Measurements from ENCODE around the gene DICER1. TPM values are rescaled to one million over a fixed set of nuclear protein-coding genes. Genes with fewer than 3 reads are reported as not detected.

Gene DICER1
- total and polyA plus RNA-seq, 8 donors: 5.7 to 37.8 (median 24.6) TPM

- intact Hi-C loops (cut with DNase I): no loop called here
- no peak for TF ChIP-seq CTCF (IDR thresholded peaks at IDR 0.05)
- no peaks in the 10 kb centered on the region for H3K9me3 ChIP-seq
- H3K27me3 ChIP-seq: no peaks in the 10 kb centered on the region
- H3K4me3 ChIP-seq: no peak overlapping the region
- no peaks in the 10 kb centered on the region for H3K4me1 ChIP-seq
- H3K36me3 ChIP-seq: no peaks in the 10 kb centered on the region
- H3K27ac ChIP-seq: no peak overlapping the region
- ATAC-seq (no peak), DNase-seq (no peak), FAIRE-seq (no peak)
- WGBS, 2 donors: 93 to 95% methylated on average over 6 of the region's 6 CpGs
Observed at GRCh38 chr14:95064256-95064655, 93.1 kb downstream of the DICER1 start.

- Histone ChIP-seq H3K9me3 (no peaks in the 10 kb centered on the region), H3K4me3 (no peak overlapping the region), H3K4me1 (no peaks in the 10 kb centered on the region), H3K27me3 (no peaks in the 10 kb centered on the region), H3K36me3 (no peaks in the 10 kb centered on the region), H3K27ac (no peak overlapping the region)
- no peak for ATAC-seq
- FAIRE-seq: no peak
- intact Hi-C loops (cut with DNase I): no loop called here
- TF ChIP-seq CTCF (IDR thresholded peaks at IDR 0.05): no peak
- DNase-seq: no peak
- 74% methylated on average over 5 of the region's 5 CpGs for WGBS, 2 donors
Observed at GRCh38 chr14:95063391-95063790, 93.9 kb downstream of the DICER1 start.

- FAIRE-seq (no peak), DNase-seq (no peak), ATAC-seq (no peak)
- H3K9me3 ChIP-seq: no peaks in the 10 kb centered on the region
- H3K4me3 ChIP-seq: no peak overlapping the region
- H3K27me3 ChIP-seq: no peaks in the 10 kb centered on the region
- H3K4me1 ChIP-seq: no peaks in the 10 kb centered on the region
- TF ChIP-seq CTCF (IDR thresholded peaks at IDR 0.05): no peak
- no peak overlapping the region for H3K27ac ChIP-seq
- intact Hi-C loops (cut with DNase I): no loop called here
- WGBS, 2 donors: 75 to 92% methylated on average over 5 of the region's 5 CpGs
- H3K36me3 ChIP-seq: no peaks in the 10 kb centered on the region
Observed at GRCh38 chr14:95062946-95063345, 94.4 kb downstream of the DICER1 start.

- no peak overlapping the region for H3K27ac ChIP-seq
- no peaks in the 10 kb centered on the region for H3K4me1 ChIP-seq
- WGBS, 2 donors: 58 to 66% methylated on average over 5 of the region's 5 CpGs
- no peaks in the 10 kb centered on the region for H3K27me3 ChIP-seq
- FAIRE-seq: no peak
- intact Hi-C loops (cut with DNase I): no loop called here
- no peak overlapping the region for H3K4me3 ChIP-seq
- ATAC-seq: no peak
- H3K9me3 ChIP-seq: no peaks in the 10 kb centered on the region
- no peak for TF ChIP-seq CTCF (IDR thresholded peaks at IDR 0.05)
- H3K36me3 ChIP-seq: no peaks in the 10 kb centered on the region
- no peak for DNase-seq
Observed at GRCh38 chr14:95062220-95062619, 95.1 kb downstream of the DICER1 start.

GRCh38 chr14:95061317-95062093 lies 95.8 kb downstream of the DICER1 start:
- Histone ChIP-seq H3K27ac (no peak overlapping the region), H3K27me3 (no peaks in the 10 kb centered on the region), H3K9me3 (no peaks in the 10 kb centered on the region), H3K4me3 (no peak overlapping the region), H3K4me1 (no peaks in the 10 kb centered on the region), H3K36me3 (no peaks in the 10 kb centered on the region)
- 84 to 88% methylated on average over 14 of the region's 14 CpGs for WGBS, 2 donors
- FAIRE-seq: no peak
- no peak for DNase-seq
- intact Hi-C loops (cut with DNase I): no loop called here
- no peak for ATAC-seq
- no peak for TF ChIP-seq CTCF (IDR thresholded peaks at IDR 0.05)
